Measurements from ENCODE around the gene SEMA3C. TPM values are rescaled to one million over a fixed set of nuclear protein-coding genes. Genes with fewer than 3 reads are reported as not detected.

SEMA3C gene
- total and polyA plus RNA-seq, 2 donors (not counting 3 experiments of a cell fraction or from before 2014, with no cell fraction given) = 0.01 to 0.09 TPM

DNA sequence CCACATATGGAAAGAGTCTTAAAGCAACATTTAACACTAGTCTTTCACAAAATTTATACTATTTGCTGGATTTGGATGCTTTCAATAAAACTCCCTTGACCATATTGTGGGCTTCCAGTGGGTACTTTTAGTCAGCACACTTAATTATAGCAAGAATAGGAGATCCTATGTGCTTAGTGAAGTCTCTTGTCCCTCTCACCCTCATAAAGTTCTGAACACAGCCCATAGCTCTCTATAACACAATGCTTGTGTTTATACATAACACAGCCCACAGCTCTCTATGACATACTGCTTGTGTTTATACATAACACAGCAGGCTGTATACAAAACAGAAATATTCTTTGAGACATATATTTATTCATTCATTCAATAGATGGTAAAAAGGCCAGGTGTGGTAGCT is 79.0 kb downstream of the SEMA3C start:
- Histone ChIP-seq H4K20me1 (replicated peaks; ENCODE audit: control insufficient read depth, extremely low read depth, insufficient read depth, low read length) (no peaks in the 10 kb centered on the region), H3K9me3 (replicated peaks; ENCODE audit: control insufficient read depth, insufficient read depth, low read length) (no peaks in the 10 kb centered on the region), H3K27me3 (ENCODE audit: control insufficient read depth in 2 of 2, insufficient read depth in 2 of 2, low read length in 2 of 2) (no peaks in the 10 kb centered on the region), H3K36me3 (ENCODE audit: control insufficient read depth in 2 of 2, extremely low read depth in 1 of 2, insufficient read depth in 2 of 2, low read length in 2 of 2) (no peaks in the 10 kb centered on the region), H3K9me1 (replicated peaks; ENCODE audit: control insufficient read depth, extremely low read depth, insufficient read depth, low read length) (no peaks in the 10 kb centered on the region), H3K9ac (replicated peaks; ENCODE audit: extremely low read depth, insufficient read depth, low read length) (no peak overlapping the region), H3K4me1 (ENCODE audit: control insufficient read depth, extremely low read depth, insufficient read depth, low read length) (no peaks in the 10 kb centered on the region), H3K4me2 (ENCODE audit: insufficient read depth, low read length) (no peak overlapping the region), H3K4me3 (replicated peaks in 1 of 3; ENCODE audit: insufficient read depth in 1 of 3, low read depth in 1 of 3, low read length in 3 of 3) (no peak overlapping the region), H3K79me2 (ENCODE audit: control insufficient read depth, insufficient read depth, low read length) (no peaks in the 10 kb centered on the region), H2AFZ (ENCODE audit: low read depth, low read length) (no peak overlapping the region), H3K27ac (ENCODE audit: insufficient read depth, low read depth, low read length) (no peak overlapping the region)
- intact Hi-C loops (cut with micrococcal nuclease) = no loop called here
- ChIA-PET CTCF (no interaction called here), POLR2A (no interaction called here)
- FAIRE-seq (no peak), DNase-seq (ENCODE audit: low read depth, low spot score) (no peak)
- no TSS peak for BruUV-seq (replicated peaks)
- TF ChIP-seq POLR2A (IDR thresholded peaks at IDR 0.05; ENCODE audit: low read depth, low read length) (no peak), GATA2 (IDR thresholded peaks at IDR 0.05; ENCODE audit: insufficient read depth, insufficient read length, low read depth, low read length) (no peak), FOS (IDR thresholded peaks at IDR 0.05; ENCODE audit: borderline replicate concordance, insufficient read depth, low read length) (no peak)
- dilution Hi-C loops (cut with MboI; ENCODE audit: extremely low pct_ligation_motif_present, low sequenced_read_pairs) = no loop called here

DNA sequence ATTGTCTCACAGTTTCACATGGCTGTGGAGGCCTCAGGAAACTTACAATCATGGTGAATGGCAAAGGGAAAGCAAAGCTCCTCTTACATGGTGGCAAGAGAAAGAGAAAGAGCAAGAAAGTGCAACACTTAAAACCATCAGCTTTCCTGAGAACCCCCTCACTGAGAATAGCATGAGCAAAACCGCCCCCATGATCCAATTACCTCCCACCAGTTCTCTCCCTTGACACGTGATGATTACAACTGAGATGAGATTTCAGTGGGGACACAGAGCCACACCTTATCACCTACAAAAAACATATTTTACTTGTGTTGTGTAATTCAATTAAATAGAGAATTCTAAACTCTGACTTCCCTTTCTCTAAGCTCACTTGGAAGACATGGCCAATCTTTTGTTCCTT is 80.2 kb downstream of the SEMA3C start:
- H3K27me3 ChIP-seq (ENCODE audit: control insufficient read depth in 2 of 2, insufficient read depth in 2 of 2, low read length in 2 of 2) = no peaks in the 10 kb centered on the region
- intact Hi-C loops (cut with micrococcal nuclease) = no loop called here
- H4K20me1 ChIP-seq (replicated peaks; ENCODE audit: control insufficient read depth, extremely low read depth, insufficient read depth, low read length) = no peaks in the 10 kb centered on the region
- no peak overlapping the region for H3K27ac ChIP-seq (ENCODE audit: insufficient read depth, low read depth, low read length)
- CTCF ChIA-PET = interaction anchor here (1.0 to 1.2 kb wide), 3 partner anchors 14 to 79 kb away, joined by 3 to 6 read pairs (median 3); no protein-coding TSS in a partner anchor
- no peak overlapping the region for H3K4me2 ChIP-seq (ENCODE audit: insufficient read depth, low read length)
- dilution Hi-C loops (cut with MboI; ENCODE audit: extremely low pct_ligation_motif_present, low sequenced_read_pairs) = no loop called here
- H3K9me3 ChIP-seq (replicated peaks; ENCODE audit: control insufficient read depth, insufficient read depth, low read length) = no peaks in the 10 kb centered on the region
- no peak overlapping the region for H3K4me3 ChIP-seq (replicated peaks in 1 of 3; ENCODE audit: insufficient read depth in 1 of 3, low read depth in 1 of 3, low read length in 3 of 3)
- FAIRE-seq (no peak), DNase-seq (ENCODE audit: low read depth, low spot score) (no peak)
- no peak overlapping the region for H2AFZ ChIP-seq (ENCODE audit: low read depth, low read length)
- H3K79me2 ChIP-seq (ENCODE audit: control insufficient read depth, insufficient read depth, low read length) = no peaks in the 10 kb centered on the region
- H3K4me1 ChIP-seq (ENCODE audit: control insufficient read depth, extremely low read depth, insufficient read depth, low read length) = no peaks in the 10 kb centered on the region
- H3K9me1 ChIP-seq (replicated peaks; ENCODE audit: control insufficient read depth, extremely low read depth, insufficient read depth, low read length) = no peaks in the 10 kb centered on the region
- TF ChIP-seq POLR2AphosphoS5 (IDR thresholded peaks at IDR 0.05; ENCODE audit: insufficient read depth, low read depth, low read length) (no peak), MYC (IDR thresholded peaks at IDR 0.05; ENCODE audit: low read depth, low read length) (no peak), FOS (IDR thresholded peaks at IDR 0.05; ENCODE audit: borderline replicate concordance, insufficient read depth, low read length) (no peak), JUN (IDR thresholded peaks at IDR 0.05; ENCODE audit: borderline replicate concordance, insufficient read depth, insufficient read length, low read depth) (no peak), GATA2 (IDR thresholded peaks at IDR 0.05; ENCODE audit: insufficient read depth, insufficient read length, low read depth, low read length) (no peak)
- TF ChIP-seq, protein P1, sequence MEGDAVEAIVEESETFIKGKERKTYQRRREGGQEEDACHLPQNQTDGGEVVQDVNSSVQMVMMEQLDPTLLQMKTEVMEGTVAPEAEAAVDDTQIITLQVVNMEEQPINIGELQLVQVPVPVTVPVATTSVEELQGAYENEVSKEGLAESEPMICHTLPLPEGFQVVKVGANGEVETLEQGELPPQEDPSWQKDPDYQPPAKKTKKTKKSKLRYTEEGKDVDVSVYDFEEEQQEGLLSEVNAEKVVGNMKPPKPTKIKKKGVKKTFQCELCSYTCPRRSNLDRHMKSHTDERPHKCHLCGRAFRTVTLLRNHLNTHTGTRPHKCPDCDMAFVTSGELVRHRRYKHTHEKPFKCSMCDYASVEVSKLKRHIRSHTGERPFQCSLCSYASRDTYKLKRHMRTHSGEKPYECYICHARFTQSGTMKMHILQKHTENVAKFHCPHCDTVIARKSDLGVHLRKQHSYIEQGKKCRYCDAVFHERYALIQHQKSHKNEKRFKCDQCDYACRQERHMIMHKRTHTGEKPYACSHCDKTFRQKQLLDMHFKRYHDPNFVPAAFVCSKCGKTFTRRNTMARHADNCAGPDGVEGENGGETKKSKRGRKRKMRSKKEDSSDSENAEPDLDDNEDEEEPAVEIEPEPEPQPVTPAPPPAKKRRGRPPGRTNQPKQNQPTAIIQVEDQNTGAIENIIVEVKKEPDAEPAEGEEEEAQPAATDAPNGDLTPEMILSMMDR (IDR thresholded peaks at IDR 0.05; ENCODE audit: extremely low read depth in 1 of 2, insufficient read depth in 1 of 2, low read depth in 1 of 2, low read length in 2 of 2) = no peak
- TF ChIP-seq, protein P2, sequence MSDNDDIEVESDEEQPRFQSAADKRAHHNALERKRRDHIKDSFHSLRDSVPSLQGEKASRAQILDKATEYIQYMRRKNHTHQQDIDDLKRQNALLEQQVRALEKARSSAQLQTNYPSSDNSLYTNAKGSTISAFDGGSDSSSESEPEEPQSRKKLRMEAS (IDR thresholded peaks at IDR 0.05; ENCODE audit: insufficient read depth, insufficient read length) = no peak
- H3K9ac ChIP-seq (replicated peaks; ENCODE audit: extremely low read depth, insufficient read depth, low read length) = no peak overlapping the region
- no peaks in the 10 kb centered on the region for H3K36me3 ChIP-seq (ENCODE audit: control insufficient read depth in 2 of 2, extremely low read depth in 1 of 2, insufficient read depth in 2 of 2, low read length in 2 of 2)
- no TSS peak for BruUV-seq (replicated peaks)
- POLR2A ChIA-PET = no interaction called here
